NCI-H2171 treated with DMSO at 0.1 percent for 48 hours (cell line): ENCODE results near the gene RSPH1.

ENCODE experiments used
- DNase-seq: peaks from one replicate; lab custom pipeline; 2025; lab: John Stamatoyannopoulos, UW

Gene RSPH1

DNA sequence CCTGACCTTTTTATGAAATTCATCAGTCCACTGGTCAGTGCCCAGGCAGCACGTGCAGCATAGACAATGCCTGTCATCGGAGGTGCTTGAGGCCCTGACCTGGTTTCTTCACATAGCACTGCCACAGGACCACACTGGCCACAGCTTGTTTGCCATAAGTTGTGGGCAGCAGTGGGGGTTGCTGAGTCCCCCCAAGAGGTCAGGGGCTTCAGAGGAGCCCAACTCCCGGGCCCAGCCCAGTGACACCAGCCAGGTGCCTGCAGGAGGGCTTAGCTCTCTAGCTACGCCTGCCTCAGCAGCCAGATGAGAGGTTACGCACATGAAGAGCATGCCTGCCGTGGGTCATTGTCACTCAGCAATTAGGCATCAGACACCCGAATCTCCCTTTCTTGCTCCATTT, 50.7 kb downstream of the RSPH1 start:
- DNase-seq = no peak

DNA sequence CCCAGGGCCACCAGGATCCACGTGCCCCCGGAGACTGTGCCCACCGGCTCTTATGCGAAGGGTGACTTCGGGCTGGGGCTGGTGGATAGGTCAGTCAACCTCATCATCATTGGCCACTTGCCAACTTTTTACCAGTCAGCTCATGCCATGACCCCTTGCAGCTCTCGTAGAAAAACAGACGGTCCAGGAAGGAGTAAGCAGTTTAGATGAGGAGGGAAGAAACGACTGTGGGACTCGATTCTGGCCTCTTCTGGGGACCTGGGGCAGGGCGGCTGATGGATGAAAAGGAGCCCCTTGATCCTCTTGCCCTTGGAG, 51.3 kb downstream of the RSPH1 start:
- DNase-seq = no peak

DNA sequence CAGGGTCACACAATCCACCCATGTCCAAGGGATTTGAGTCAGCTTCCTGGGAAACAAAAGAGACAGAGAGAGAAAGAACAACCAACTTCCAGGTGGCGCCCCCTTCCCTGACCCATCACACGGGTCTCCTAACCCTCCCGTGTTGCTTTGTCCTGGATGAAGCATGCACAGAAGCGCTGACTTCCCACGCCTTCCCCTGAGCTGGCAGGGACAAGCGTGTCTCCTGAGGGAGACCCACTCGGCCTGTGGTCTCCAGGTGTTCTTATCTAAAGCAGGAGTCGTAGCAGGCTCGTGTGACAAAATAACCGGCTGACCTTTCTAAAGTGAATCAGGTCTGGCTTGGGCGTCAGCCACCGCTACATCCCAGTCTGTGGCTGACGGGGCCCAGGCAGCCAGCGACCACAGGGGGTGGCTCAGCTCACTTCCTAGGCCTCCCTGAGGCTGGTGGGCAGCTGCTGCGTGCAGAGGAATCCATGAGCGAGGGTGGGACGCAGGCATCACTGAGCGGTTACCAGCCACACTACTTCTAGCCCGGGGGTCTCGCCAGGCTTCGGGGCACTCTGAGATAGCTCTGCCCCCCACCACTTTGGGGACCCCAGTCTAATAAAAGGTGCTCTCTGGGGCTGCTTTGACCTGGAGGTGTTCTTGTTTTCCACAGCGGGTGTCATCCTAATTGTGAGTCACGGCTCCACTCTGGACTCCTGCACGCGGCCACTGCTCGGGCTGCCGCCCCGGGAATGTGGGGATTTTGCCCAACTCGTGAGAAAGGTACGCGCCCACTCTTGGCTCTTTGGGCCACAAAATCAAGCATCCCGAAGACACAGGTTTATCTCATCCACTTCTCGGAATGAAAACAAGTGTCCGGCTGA, 51.9 kb downstream of the RSPH1 start:
- no peak for DNase-seq

DNA sequence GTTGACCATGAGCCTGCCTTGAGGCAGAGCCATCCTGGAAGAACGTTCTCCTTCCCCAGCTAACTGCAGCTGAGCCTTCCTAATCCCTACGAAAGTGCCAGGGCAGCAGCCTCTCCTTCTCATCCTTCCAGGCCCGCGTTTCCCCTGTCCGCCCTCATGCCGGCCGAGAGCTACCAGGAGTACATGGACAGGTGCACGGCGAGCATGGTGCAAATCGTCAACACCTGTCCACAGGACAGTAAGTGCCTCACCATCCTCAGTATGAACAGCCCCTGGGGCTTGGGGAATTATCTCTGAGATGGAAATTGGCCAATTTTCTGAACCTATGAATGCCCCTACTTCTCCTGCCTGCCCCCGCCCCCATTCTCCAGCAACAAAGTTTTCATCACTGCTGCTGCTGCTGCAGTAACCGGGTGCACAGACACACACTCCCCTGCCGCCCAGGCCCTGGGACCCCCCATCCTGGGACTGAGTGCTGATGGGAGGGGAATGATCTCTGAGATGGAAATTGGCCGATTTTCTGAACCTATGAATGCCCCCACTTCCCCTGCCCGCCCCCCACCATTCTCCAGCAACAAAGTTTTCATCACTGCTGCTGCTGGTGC, 52.7 kb downstream of the RSPH1 start:
- no peak for DNase-seq

DNA sequence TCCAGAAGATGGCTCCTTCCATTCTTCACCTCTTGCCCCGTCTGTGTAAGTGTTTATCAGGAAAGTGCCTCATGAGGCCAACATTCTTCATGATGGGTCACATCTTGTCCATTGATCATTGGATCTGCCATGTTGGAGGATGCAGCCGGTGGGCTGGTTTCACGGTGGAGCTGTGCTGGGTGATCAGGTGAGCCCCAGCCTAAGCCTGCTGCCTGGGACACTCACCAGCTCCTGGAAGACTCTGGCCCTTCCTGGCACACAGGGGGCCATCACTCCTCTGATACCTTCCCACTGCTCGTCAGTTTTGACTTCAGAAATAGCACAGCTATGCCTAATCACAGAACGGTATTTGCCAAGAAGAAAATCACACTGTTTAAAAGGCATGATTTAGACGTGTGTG, 54.1 kb downstream of the RSPH1 start:
- DNase-seq = no peak

- no peak for DNase-seq
These were observed 55.7 kb downstream of the RSPH1 start for GRCh38 chr21:42440187-42440792.

DNA sequence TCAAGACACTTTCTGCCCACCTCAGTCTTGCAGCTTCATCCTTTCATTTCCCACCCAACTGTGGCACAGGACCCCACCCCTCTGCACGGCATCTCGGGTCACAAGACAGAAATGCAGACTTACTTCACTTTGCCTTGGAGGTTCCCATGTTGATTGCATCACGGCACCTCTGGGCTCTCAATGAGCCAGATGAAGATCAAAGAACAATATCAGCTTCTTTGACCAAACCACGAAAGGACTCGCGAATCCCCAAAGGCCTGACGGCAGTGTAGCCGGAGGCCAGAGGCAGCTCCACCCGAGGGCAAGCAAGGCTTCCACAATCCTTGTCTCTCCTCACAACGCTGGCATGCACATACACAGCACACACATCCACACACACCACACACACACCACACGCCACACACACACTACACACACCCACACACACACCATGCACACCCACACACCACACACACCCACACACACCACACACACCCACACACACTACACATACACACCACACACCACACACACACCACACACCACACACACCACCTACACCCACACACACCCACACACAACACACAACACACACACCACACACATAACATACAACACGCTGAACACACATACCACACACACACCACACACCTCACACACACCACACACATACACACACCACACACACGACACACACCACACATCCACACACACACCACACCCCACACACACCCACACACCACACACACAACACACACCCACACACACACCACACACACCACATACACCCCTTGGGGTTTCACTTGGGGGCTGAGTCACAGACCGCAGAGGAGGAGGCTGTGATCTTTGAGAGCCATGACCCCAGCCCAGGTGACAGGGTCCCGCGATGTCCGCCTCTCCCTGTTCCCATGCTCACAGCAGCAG, 56.5 kb downstream of the RSPH1 start:
- no peak for DNase-seq

- DNase-seq = no peak
These were observed 57.5 kb downstream of the RSPH1 start for GRCh38 chr21:42438316-42439205.

GRCh38 chr21:42437786-42438185, 58.2 kb downstream of the RSPH1 start:
- DNase-seq = no peak

DNA sequence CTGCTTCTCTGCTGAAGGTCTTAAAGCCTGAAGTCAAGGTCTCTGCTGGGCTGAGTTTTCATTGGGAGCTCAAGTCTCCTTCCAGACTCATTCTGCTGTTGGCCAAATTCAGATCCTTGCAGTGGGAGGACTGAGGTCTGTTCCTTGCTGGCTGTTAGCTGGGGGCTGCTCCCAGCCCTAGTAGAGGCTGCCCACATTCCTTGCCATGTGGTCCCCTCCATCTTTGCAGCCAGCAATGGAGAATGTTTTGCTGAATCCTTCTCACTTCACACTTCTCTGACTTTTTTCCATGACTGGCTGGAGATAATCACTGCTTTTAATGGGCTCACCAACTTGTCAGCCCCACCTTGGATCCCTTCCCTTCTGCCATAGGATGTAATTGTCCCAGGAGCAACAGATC, 59.1 kb downstream of the RSPH1 start:
- DNase-seq = no peak

GRCh38 chr21:42435833-42436232, 60.2 kb downstream of the RSPH1 start:
- DNase-seq = no peak

DNA sequence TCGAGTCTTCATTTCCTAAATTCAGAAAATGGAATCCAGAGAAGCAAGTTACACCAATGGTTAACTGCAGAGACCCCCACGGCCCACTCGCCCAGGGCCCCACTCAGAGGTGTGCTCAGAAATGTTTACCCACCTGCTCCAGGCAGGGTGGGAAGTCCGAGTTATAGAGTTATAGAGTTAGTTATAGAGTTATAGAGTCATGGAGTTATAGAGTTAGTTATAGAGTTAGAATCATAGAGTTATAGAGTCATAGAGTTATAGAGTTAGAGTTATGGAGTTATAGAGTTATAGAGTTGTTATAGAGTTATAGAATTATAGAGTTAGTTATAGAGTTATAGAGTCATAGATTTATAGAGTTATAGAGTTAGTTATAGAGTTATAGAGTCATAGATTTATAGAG, 60.6 kb downstream of the RSPH1 start:
- no peak for DNase-seq

GRCh38 chr21:42434884-42435283, 61.1 kb downstream of the RSPH1 start:
- DNase-seq = no peak

DNA sequence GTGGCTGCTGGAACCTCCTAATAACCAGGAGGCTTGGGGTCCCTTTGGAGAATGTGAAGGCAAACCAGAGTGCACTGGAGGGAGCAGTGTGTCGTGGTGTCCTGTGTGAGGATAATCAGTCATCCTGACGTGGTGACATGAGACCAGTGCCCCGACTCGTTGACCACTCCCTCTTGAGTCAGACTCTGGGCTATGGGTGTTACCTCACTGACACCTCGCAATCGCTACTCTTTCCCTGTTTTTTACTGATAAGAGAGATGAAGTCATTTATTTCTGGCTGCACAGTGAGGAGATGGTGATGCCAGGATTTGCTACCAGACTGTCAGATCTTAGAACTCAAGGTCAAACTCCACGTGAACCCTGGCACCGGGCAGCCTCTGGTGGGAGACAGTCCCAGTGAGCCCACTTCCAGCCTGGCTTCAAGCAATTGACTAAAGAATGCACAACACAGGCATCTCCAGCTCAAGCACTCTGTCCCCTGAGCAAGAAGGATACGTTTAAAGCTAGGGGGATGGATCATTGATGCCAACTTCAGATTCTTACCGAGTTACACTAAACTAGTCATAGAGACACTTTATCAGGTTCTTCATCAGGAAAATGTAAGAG, 62.0 kb downstream of the RSPH1 start:
- no peak for DNase-seq

DNA sequence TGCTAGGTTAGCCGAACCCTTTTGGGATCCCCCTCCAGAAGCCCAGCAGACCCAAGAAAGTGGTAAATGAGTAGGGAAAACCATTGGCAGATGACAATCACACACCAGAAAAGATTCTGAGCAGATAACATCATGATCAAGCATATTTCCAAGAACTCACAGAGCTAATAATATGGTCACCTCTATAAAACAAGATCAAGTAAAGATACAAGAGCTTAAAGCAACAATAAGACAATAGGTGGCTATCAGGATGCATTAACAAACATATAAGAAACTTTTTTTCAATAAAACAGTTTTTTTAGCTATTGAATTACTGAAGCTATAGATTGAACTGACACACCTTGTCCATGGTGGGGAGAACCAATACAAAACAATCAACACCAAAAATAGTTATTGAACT, 63.3 kb downstream of the RSPH1 start:
- DNase-seq = no peak

DNA sequence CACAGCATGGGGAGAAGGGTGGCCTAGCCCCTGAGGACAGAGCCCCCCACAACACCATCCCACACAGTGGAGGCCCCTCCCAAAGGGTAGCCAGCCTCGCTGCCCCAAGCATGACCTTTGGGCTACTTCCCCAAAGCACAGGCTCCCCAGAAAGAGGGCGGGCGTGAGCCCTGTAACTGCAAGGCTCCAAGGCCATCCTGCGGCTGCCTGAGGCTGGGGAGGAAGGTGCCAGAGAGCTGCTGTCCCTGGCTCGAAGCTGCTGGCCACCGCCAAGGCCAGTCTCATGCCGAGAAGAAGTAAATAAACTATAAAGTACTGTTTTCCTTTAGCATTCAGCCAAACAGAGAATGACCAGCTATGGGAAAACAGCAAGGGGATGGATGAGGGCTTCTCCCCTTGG, 64.8 kb downstream of the RSPH1 start:
- DNase-seq = no peak

- DNase-seq = no peak
These were observed 65.5 kb downstream of the RSPH1 start for GRCh38 chr21:42430521-42430920.

DNA sequence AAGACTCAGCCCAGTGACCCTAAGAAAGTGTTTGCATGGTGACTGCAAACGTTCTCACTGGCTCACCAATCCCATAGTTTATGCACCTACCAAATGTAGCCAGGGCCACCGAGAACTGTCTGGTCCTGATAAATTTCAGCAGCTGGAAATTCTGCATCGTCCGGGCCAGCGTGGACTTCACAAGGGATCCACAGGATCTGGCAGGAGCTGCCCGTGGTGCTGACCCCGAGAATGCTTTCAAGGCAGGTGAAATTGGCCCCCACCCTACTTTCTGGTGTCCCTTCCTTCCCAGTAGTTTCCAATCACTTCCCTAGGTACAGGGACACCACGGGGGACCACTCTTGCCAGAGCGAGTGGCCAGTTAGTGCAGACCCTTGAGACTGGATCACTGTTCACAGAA, 66.2 kb downstream of the RSPH1 start:
- DNase-seq = no peak

DNA sequence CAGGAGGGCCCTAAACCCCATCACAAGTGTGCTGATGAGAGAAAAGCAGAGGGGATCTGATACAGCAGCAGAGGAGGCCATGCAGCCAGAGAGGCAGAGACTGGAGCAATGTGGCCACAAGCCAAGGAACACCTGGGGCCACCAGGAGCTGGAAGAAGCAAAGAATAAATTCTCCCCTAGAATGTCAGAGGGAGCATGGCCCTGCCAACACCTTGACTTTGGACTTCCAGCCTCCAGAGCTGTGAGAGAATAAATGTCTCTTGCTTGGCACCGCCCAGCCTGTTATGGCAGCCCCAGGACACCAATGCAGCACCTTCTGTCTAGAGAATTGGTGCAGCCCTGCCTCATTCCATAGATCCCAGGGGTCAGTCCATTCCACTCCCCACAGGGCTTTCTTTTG, 67.0 kb downstream of the RSPH1 start:
- no peak for DNase-seq

- no peak for DNase-seq
These were observed 68.1 kb downstream of the RSPH1 start for GRCh38 chr21:42427809-42428419.
